BE2C (cell line): Measurements from ENCODE around the gene YIPF6.
"Not testable (repeated sequence)": the region's sequence is repeated elsewhere in the genome, so short reads cannot be mapped to it uniquely, and the experiment has no call there.

ENCODE experiments used
- DNase-seq: peaks from one replicate; pipeline ENCODE4 v3.0.0-alpha.2; 2020
- H3K27me3 ChIP-seq: fragments of 250-450 bp; sonication (Bioruptor Pico); 2 replicates; pipeline ENCODE4 v1.5.1; 2020; ENCODE audit warnings: mild to moderate bottlenecking
- H3K36me3 ChIP-seq: fragments of 250-450 bp; sonication (Bioruptor Pico); 2 replicates; pipeline ENCODE4 v1.5.1; 2020; ENCODE audit warnings: mild to moderate bottlenecking
- H3K4me1 ChIP-seq: fragments of 250-450 bp; sonication (Bioruptor Pico); 2 replicates; pipeline ENCODE4 v1.5.1; 2020
- H3K4me3 ChIP-seq: 2 replicates; pipeline ENCODE4 v1.5.1; 2011; ENCODE audit warnings: low read depth, low read length
- H3K9me3 ChIP-seq: fragments of 250-450 bp; sonication (Bioruptor Pico); 2 replicates; pipeline ENCODE4 v1.5.1; 2020
- CTCF ChIP-seq: IDR thresholded peaks from 2 replicates; pipeline ENCODE4 v1.5.1; 2012; ENCODE audit warnings: mild to moderate bottlenecking, low read depth, low read length

Gene YIPF6

GRCh38 chrX:68499543-68500504 lies 973 bp downstream of the YIPF6 start:
- H3K27me3 ChIP-seq = no peaks in the 10 kb centered on the region
- no peak for DNase-seq
- peak overlapping the region; percentile 90 for H3K4me3 ChIP-seq
- H3K4me1 ChIP-seq = no peaks in the 10 kb centered on the region
- no peak for TF ChIP-seq CTCF
- H3K9me3 ChIP-seq = no peaks in the 10 kb centered on the region
- no peaks in the 10 kb centered on the region for H3K36me3 ChIP-seq

- Histone ChIP-seq H3K4me1 (no peaks in the 10 kb centered on the region), H3K27me3 (no peaks in the 10 kb centered on the region), H3K4me3 (no peak overlapping the region), H3K36me3 (no peaks in the 10 kb centered on the region), H3K9me3 (no peaks in the 10 kb centered on the region)
- TF ChIP-seq CTCF = no peak
- no peak for DNase-seq
Measured at GRCh38 chrX:68503836-68504636, 5.2 kb downstream of the YIPF6 start.

GRCh38 chrX:68506649-68507048 lies 7.8 kb downstream of the YIPF6 start:
- no peaks in the 10 kb centered on the region for H3K27me3 ChIP-seq
- H3K9me3 ChIP-seq = no peaks in the 10 kb centered on the region
- DNase-seq = no peak

GRCh38 chrX:68508799-68509198 lies 9.9 kb downstream of the YIPF6 start:
- DNase-seq = no peak
- Histone ChIP-seq H3K36me3 (no peaks in the 10 kb centered on the region), H3K4me1 (no peaks in the 10 kb centered on the region), H3K4me3 (no peak overlapping the region), H3K27me3 (no peaks in the 10 kb centered on the region), H3K9me3 (no peaks in the 10 kb centered on the region)
- TF ChIP-seq CTCF = no peak

More at GRCh38 chrX:68506649-68507048, 7.8 kb downstream of the YIPF6 start:
- Histone ChIP-seq H3K4me1 (no peaks in the 10 kb centered on the region), H3K4me3 (no peak overlapping the region), H3K36me3 (no peaks in the 10 kb centered on the region)
- no peak for TF ChIP-seq CTCF

- no peaks in the 10 kb centered on the region for H3K27me3 ChIP-seq
- H3K4me1 ChIP-seq = no peaks in the 10 kb centered on the region
- H3K4me3 ChIP-seq = no peak overlapping the region
- TF ChIP-seq CTCF = peak; percentile 73
- no peaks in the 10 kb centered on the region for H3K9me3 ChIP-seq
- peak; percentile 35 for DNase-seq
- H3K36me3 ChIP-seq = no peaks in the 10 kb centered on the region
Measured at GRCh38 chrX:68511255-68511654, 12.4 kb downstream of the YIPF6 start.

GRCh38 chrX:68524680-68525079 lies 25.8 kb downstream of the YIPF6 start:
- not testable (repeated sequence) for H3K36me3 ChIP-seq, H3K9me3 ChIP-seq, H3K27me3 ChIP-seq, DNase-seq, H3K4me1 ChIP-seq, H3K4me3 ChIP-seq
